Hematopoietic multipotent progenitor cell treated with erythropoietin and hydrocortisone succinate and interleukin-3 and kit ligand, for 15 days (in vitro differentiated cells): ENCODE measurements around the gene NPBWR2.
"Not testable (repeated sequence)": the region's sequence is repeated elsewhere in the genome, so short reads cannot be mapped to it uniquely, and the experiment has no call there.

ENCODE experiments used
- DNase-seq: peaks from one replicate; pipeline ENCODE4 v3.0.0-alpha.2; 2015; ENCODE audit warnings: low spot score

NPBWR2 gene

DNA sequence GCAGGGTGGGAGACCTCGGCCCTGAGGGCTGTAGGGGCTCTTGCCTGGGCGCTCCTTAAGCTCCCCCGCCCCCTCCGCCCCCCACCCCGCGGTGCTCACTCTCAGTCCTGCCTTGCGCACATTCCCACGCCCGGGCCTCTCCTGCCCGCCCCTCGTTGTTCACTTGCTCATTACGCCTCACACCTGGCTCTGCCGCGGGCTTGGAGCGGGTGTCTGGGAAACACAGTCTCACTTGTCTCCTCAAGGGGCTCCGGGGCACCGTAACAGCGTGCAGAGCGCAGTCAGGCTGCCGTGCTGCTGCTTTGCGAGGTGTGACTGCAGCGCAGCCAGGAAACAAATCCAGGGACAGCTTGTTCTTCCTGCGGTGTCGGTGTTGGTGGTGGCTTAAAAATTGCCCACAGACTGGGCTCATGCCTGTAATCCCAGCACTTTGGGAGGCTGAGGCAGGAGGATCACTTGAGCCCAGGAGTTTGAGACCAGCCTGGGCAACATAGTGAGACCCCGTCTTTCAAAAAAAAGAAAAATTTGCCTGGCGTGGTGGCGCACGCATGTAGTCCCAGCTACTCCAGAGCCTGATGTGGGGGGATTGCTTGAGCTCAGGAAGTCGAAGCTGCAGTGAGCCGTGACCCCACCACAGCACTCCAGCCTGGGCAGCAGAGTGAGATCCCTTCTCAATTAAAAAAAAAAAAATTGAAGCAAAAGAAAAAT is 4.6 kb downstream of the NPBWR2 start:
- no peak for DNase-seq

DNA sequence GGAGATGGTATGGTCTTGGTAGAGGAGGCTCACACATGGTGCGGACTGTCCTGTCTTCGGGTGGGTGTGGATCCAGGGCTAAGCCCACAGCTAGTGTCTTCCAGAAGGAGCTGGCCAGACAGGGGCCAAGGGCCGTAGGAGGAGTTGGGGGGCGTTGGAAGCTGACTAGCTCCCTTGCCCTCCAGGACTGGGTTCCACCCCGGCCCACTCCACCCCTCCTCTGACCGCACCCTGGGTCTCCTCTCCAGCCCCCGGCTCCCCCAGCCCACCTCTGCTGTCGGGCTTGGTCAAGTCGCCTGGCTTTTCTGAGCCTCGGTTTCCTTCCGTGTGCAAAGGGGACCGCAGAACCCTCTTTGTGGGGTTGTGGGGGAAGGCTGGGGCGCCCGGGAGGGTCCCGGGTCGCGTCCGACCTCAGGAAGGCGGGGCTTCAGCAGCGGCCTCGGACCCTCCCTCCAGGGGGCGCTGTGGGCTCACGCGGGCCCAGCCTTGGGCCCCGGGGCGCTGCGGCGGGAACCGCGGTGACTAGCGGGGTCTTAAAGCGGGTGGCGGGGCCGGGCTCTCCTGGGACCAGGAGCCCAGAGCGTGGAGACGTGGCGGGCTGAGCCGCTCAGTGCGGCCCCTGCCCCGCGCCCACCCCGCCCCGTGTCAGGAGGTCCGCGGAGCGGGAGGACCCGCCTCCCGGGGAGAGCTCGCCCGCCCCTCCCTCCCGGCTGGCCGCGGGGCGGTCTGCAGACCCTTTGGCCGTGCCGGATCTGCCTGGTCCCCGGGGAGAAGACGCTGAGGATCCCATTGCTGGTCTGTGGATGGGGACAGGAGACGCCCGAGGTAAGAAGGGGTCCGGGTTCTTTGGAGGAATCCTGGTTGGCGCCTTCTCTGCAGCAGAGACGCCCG is 5.4 kb downstream of the NPBWR2 start:
- DNase-seq = no peak

DNA sequence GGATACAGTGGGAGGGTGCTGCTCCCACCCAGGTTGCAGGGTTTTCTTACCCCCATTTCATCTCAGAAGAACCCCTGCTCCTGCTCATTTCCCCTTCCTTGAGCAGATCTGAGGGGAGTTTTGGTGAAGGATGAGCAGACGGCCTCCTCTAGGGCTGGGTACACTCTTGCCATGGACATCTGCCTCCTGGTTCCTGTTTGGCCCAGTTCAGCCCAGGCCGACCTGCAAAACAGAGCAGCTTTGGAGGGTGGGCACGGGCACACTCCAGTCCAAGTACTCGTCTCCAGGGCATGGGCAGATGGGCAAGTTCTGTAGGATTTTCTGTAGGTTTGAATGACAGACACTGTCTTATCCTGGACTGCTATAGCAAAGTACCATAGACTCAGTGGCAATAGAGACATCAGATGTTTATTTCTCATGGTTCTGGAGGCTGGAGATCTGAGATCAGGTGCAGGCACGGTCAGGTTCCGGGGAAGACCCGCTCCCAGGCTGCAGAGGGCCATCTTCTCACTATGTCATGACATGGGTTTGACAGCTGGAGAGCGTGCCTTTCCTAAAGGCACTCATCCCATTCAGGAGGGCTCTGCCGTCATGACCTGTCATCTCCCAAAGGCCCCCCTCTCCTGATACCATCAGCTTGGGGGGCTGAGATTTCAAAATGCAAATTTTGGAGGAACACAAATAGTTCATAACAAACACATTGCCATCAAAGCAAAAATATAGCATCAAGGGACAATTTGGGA is 6.2 kb downstream of the NPBWR2 start:
- DNase-seq = no peak

DNA sequence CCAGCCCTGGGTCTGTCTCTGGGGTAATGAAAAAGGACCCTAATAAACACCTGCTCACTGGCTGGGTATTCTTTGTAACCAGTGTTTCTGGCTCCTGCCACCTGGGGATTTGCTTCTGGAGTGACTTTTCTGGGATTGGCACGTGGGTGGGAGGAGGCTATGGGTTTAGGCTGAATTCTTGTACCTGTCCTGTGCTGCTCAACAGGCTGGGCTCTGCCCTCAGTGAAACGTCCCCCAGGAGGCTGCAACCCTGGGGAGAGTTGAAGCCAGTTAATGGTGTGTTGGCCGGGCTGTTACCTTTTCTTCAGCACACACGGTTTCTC is 6.8 kb downstream of the NPBWR2 start:
- no peak for DNase-seq

DNA sequence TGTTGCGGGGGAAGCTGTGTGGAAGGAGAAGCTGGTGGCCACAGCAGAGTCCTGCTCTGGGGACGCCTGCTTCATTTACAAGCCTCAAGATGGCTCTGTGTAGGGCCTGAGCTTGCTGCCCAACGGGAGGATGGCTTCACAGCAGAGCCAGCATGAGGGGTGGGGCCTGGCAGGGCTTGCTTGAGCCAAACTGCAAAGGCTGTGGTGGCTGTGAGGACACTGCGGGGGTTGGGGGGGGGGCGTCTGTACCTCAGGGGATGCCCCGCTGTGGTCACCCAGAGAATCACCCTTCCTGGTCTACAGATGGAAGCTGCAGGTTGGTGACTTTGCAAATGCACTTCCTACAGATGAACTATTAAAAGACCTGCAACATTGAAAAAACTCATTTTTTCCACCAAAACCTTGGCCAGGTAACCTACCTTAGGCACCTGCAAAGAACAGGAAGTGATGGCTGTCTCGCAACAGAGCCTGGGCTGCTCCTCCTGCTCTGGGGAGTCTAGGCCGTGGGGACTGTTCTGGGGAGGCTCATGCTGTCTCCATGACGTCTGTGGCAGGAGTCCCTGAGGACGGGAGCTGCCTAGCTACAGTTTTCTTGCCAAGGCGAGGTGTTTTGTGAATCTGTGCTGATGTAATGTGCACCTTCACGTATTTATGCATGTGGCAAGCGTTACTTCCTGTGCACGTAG is 7.3 kb downstream of the NPBWR2 start:
- no peak for DNase-seq

DNA sequence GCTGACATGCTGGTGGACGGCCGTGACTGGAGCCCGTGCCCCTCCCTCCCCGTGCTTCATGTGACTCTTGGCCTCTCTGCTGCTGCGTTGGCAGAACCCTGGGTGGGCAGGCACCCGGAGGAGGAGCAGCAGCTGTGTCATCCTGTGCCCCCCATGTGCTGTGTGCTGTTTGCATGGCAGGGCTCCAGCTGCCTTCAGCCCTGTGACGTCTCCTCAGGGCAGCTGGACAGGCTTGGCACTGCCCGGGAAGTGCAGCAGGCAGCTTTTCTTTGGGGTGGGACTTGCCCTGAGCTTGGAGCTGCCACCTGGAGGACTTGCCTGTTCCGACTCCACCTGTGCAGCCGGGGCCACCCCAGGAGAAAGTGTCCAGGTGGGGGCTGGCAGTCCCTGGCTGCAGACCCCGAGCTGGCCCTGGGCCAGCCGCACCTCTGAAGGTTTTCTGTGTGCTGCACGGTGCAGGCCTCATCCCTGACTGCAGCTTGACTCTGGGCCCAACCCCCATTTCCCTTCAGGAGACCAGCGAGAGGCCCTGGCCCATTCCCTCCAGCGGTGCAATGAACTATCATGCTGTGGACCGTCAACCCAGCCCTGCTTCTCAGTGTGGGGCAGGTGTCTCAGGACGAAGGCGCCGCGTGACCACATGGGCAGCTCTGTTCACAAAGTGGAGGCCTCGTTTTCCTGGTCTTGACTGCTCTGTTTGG is 8.1 kb downstream of the NPBWR2 start:
- no peak for DNase-seq

DNA sequence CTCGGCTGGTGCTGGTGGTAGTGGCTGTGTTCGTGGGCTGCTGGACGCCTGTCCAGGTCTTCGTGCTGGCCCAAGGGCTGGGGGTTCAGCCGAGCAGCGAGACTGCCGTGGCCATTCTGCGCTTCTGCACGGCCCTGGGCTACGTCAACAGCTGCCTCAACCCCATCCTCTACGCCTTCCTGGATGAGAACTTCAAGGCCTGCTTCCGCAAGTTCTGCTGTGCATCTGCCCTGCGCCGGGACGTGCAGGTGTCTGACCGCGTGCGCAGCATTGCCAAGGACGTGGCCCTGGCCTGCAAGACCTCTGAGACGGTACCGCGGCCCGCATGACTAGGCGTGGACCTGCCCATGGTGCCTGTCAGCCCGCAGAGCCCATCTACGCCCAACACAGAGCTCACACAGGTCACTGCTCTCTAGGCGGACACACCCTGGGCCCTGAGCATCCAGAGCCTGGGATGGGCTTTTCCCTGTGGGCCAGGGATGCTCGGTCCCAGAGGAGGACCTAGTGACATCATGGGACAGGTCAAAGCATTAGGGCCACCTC is 8.8 kb downstream of the NPBWR2 start:
- no peak for DNase-seq

DNA sequence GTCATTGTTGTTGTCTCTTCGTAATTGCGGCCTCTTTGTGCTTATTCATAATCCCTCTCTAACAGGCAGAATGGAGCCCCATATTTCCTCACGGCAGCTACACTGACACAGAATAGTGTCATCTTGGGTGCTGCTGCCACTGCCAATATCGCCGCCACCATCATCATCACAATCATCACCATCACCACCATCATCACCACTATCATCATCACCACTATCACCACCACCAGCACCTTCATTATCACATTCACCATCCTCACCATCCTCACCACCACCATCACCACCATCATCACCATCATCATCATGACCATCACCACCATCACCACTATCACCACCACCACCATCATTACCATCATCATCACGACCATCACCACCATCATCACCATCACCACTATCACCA is 10.8 kb downstream of the NPBWR2 start:
- no peak for DNase-seq

DNA sequence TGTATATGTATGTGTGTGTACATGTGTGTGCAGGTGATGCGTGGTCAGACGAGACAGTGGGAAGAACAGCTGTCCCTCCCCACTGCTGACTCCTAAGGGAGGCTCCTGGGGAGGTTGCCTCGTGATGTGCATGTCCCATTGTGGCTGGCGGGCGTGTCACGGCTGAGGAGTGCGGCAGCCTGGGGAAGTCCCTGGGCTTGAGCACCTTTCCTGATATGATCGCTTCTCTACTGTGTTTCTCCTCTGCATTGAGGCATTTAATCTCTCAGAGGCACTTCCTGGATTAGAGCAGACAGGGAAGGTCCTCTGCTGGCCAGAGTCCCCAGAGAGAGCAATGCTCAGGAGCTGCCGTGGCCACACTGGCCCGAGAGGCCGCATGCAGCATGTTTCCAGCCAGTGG is 11.4 kb downstream of the NPBWR2 start:
- DNase-seq = no peak

DNA sequence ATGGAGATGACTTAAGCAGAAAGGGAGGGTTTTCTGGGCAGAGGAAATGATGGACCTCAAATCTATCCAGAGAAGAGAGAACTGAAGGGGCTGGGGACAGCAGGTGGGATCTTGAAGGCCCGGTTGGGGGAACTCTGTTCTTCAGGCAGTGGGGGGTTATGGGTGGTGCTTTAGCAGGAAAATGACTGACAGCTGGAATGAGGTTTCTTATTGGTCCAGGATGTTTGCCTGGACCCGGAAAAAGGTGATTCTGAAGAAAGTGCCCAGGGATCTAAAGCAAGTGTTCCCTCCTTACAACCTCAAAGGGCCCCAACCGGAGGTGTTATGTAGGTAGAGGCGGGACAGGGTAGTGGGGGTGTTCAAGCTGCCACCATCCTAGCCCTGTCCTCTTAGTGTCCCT is 11.9 kb downstream of the NPBWR2 start:
- no peak for DNase-seq

DNA sequence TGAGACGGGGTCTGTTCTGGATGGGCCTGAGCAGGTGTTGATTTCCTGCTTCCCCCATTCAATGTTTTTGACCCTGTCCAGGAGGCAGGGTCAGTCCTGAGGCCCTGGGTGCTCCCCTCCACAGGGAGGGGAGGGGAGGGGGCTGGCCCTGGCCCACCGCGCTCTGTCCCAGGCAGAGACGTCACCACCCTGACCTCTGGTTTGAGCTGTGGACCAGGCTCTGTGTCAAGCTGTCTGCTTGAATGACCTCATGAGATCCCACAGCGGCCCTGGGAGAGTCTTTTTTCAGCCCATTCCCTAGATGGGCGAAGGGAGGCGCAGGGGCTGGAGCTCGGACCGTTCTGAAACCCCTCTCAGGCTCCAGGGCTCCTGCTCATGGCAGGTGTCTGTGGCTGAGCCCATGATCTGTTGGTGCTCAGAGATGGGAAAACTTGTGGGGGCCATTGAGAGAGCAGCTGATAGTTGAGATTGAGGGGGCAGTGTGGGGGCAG is 14.3 kb downstream of the NPBWR2 start:
- no peak for DNase-seq

DNA sequence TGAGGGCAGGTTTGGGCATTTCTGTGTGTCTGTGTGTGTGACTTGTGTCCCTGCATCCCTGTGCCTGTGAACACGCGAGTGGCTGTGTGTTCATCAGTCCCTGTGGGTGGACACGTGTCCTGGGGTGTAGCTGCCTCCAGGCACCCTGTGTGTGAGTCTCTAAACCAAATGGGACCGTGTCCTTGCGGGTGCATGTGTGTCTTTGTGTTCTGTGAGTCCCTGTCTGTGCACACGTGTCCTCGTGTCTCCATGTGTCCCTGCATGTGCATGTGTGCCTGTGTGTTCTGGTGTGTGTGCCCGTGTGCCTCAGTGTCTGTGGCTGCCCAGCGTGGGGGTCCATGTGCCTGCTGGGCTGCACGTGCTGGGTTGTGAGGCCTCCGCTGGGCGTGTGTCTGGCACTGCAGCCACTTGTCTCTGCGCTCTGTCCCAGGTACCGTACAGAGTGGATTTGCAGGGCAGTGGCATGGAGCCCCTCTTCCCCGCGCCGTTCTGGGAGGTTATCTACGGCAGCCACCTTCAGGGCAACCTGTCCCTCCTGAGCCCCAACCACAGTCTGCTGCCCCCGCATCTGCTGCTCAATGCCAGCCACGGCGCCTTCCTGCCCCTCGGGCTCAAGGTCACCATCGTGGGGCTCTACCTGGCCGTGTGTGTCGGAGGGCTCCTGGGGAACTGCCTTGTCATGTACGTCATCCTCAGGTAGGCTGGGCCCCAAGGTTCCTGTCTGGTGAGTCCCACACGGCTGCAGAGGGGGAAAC is 14.9 kb downstream of the NPBWR2 start:
- no peak for DNase-seq

- no peak for DNase-seq
These were observed 15.6 kb downstream of the NPBWR2 start for GRCh38 chr20:64091770-64092169.

DNA sequence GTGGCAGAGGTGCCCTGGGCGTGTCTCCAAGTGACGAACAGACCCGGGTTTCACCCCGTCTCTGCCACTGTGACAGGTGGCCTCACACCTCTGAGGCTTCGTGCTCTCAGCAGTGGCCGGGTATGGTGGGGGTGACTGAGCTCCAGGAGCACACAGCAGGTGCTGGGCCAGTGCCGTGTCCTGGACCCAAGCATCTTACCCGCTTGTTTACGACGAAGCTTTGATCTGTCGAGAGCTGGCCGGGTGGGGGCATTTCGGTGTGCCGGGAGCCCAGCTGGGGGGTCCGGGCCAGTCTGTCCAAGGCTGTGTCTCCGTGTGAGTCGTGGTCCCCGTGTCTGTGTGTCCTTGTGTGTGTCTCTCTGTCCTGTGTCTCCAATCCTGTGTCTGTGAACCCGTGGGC is 16.0 kb downstream of the NPBWR2 start:
- DNase-seq = no peak

GRCh38 chr20:64090165-64090564 is 17.2 kb downstream of the NPBWR2 start:
- no peak for DNase-seq

DNA sequence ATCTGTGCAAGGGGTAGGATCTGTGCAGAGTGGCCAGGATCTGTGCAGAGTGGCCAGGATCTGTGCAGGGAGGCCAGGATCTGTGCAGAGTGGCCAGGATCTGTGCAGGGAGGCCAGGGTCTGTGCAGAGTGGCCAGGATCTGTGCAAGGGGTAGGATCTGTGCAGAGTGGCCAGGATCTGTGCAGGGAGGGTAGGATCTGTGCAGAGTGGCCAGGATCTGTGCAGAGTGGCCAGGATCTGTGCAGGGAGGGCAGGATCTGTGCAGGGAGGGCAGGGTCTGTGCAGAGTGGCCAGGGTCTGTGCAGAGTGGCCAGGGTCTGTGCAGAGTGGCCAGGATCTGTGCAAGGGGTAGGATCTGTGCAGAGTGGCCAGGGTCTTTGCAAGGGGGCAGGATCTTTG is 18.8 kb downstream of the NPBWR2 start:
- DNase-seq = not testable (repeated sequence)

- DNase-seq = not testable (repeated sequence)
These were observed 20.0 kb downstream of the NPBWR2 start for GRCh38 chr20:64087226-64087825.

DNA sequence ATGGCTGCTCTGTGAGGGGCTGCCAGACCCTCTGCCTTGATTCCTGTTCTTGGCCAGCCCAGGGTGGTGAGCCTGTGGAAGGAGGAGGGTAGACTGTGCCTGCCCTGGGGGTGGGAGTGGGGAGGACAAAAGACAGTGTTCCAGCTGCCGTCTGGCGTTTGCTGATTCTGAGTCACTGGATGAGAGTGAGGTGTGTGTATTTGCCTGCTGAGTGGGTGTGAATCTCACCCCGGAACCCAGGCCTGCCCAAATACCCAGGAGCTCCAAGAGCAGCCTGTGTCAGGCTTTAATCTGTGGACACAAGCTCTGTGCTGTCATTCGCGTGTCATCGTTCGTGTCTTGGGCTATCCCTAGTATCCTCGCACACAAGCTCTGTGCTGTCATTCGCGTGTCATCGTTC is 20.6 kb downstream of the NPBWR2 start:
- DNase-seq = no peak

GRCh38 chr20:64084685-64085152 is 22.6 kb downstream of the NPBWR2 start:
- no peak for DNase-seq
